ENCODE data around the gene WDR41. TPM values are rescaled to one million over a fixed set of nuclear protein-coding genes. Genes with fewer than 3 reads are reported as not detected.

The WDR41 gene
- total RNA-seq, 3 donors from 2014 or later, result 49.8 to 75.2 (median 56.6) TPM

DNA sequence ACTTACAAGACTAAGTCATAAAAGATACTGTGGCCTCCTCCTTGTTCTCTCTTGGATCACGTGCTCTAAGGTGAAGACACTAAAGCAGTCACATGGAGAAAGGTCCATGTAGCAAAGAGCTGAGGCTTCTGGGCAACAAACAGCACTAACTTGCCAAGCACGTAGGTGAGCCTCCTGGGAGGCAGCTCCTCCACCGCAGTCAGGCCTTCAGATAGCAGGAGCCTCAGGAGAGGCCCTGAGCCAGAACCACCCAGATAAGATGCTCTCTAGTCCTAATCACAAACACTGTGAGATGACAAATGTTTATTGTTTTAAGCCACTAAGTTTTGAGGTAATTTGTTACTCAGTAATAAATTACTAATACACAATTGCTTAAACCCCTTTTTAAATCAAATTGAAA is 38.0 kb downstream of the WDR41 start:
- TF ChIP-seq POLR2A (IDR thresholded peaks at IDR 0.05) (no peak), POLR2AphosphoS5 (IDR thresholded peaks at IDR 0.05) (no peak)
- TF ChIP-seq, protein P1, sequence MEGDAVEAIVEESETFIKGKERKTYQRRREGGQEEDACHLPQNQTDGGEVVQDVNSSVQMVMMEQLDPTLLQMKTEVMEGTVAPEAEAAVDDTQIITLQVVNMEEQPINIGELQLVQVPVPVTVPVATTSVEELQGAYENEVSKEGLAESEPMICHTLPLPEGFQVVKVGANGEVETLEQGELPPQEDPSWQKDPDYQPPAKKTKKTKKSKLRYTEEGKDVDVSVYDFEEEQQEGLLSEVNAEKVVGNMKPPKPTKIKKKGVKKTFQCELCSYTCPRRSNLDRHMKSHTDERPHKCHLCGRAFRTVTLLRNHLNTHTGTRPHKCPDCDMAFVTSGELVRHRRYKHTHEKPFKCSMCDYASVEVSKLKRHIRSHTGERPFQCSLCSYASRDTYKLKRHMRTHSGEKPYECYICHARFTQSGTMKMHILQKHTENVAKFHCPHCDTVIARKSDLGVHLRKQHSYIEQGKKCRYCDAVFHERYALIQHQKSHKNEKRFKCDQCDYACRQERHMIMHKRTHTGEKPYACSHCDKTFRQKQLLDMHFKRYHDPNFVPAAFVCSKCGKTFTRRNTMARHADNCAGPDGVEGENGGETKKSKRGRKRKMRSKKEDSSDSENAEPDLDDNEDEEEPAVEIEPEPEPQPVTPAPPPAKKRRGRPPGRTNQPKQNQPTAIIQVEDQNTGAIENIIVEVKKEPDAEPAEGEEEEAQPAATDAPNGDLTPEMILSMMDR (IDR thresholded peaks at IDR 0.05), result no peak
- no peaks in the 10 kb centered on the region for H3K4me1 ChIP-seq
- no peaks in the 10 kb centered on the region for H3K27me3 ChIP-seq
- intact Hi-C loops (cut with DNase I; ENCODE audit: low total_unique reads), result no loop called here
- H3K27ac ChIP-seq, result no peak overlapping the region
- H3K9me3 ChIP-seq, result no peaks in the 10 kb centered on the region
- no peaks in the 10 kb centered on the region for H3K36me3 ChIP-seq
- no peak for DNase-seq (ENCODE audit: low spot score in 2 of 2)
- H3K4me3 ChIP-seq, result no peak overlapping the region

GRCh38 chr5:77452351-77452750 is 39.8 kb downstream of the WDR41 start:
- H3K4me1 ChIP-seq, result no peaks in the 10 kb centered on the region
- no peak for DNase-seq (ENCODE audit: low spot score in 2 of 2)
- H3K9me3 ChIP-seq, result no peaks in the 10 kb centered on the region
- TF ChIP-seq POLR2AphosphoS5 (IDR thresholded peaks at IDR 0.05) (no peak), POLR2A (IDR thresholded peaks at IDR 0.05) (no peak)
- TF ChIP-seq, protein P1 (IDR thresholded peaks at IDR 0.05), result no peak
- H3K4me3 ChIP-seq, result no peak overlapping the region
- intact Hi-C loops (cut with DNase I; ENCODE audit: low total_unique reads), result no loop called here
- H3K36me3 ChIP-seq, result no peaks in the 10 kb centered on the region
- no peaks in the 10 kb centered on the region for H3K27me3 ChIP-seq
- H3K27ac ChIP-seq, result no peak overlapping the region

DNA sequence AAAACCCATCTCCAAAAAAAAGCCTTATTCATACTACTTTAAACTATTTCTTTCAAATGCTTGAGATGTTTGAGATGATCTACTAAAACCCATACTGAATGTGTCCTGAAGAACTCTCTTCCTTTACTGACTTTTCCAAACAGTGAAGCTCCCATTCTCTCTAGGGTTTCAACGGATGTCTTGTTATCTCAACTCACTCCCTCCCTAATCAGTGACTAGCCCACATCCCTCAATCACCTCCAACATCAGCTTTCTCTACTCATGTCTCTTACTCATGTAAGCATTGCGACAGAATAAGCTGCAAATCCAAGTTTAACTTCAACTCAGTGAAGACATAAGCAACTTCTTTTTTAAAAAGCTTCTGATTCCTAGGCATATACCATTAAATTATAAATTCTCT is 42.1 kb downstream of the WDR41 start:
- Histone ChIP-seq H3K4me1 (no peaks in the 10 kb centered on the region), H3K9me3 (no peaks in the 10 kb centered on the region), H3K27me3 (no peaks in the 10 kb centered on the region), H3K4me3 (no peak overlapping the region), H3K27ac (no peak overlapping the region), H3K36me3 (no peaks in the 10 kb centered on the region)
- no peak for DNase-seq (ENCODE audit: low spot score in 2 of 2)
- intact Hi-C loops (cut with DNase I; ENCODE audit: low total_unique reads), result no loop called here
- TF ChIP-seq POLR2A (IDR thresholded peaks at IDR 0.05) (no peak), POLR2AphosphoS5 (IDR thresholded peaks at IDR 0.05) (no peak)
- TF ChIP-seq, protein P1 (IDR thresholded peaks at IDR 0.05), result no peak

GRCh38 chr5:77449277-77449676 is 42.8 kb downstream of the WDR41 start:
- Histone ChIP-seq H3K4me3 (no peak overlapping the region), H3K27me3 (no peaks in the 10 kb centered on the region), H3K36me3 (no peaks in the 10 kb centered on the region), H3K27ac (no peak overlapping the region), H3K4me1 (no peaks in the 10 kb centered on the region), H3K9me3 (no peaks in the 10 kb centered on the region)
- intact Hi-C loops (cut with DNase I; ENCODE audit: low total_unique reads), result no loop called here
- no peak for DNase-seq (ENCODE audit: low spot score in 2 of 2)
- TF ChIP-seq, protein P1 (IDR thresholded peaks at IDR 0.05), result no peak

DNA sequence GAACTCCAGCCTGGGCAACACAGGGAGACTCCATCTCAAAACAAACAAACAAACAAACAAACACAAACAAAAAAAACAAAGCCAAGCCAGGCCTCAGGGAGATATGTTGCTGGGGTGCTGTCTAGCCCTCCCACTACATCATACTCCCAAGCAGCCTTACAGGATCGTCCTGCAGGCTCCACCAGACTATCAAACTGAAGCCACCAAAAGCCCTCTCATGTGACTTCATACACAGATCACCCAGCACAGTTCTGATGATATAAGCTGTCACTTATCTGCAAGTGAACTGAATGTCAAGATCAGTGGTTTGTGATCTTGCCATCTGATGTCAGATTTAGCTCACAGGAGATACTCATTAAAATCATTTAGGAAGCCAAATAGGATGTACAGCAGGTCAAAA is 43.3 kb downstream of the WDR41 start:
- Histone ChIP-seq H3K27ac (no peak overlapping the region), H3K4me1 (no peaks in the 10 kb centered on the region), H3K4me3 (no peak overlapping the region), H3K9me3 (no peaks in the 10 kb centered on the region), H3K27me3 (no peaks in the 10 kb centered on the region), H3K36me3 (no peaks in the 10 kb centered on the region)
- no peak for TF ChIP-seq POLR2A (IDR thresholded peaks at IDR 0.05)
- TF ChIP-seq, protein P1 (IDR thresholded peaks at IDR 0.05), result no peak
- no peak for TF ChIP-seq POLR2AphosphoS5 (IDR thresholded peaks at IDR 0.05)
- intact Hi-C loops (cut with DNase I; ENCODE audit: low total_unique reads), result no loop called here
- DNase-seq (ENCODE audit: low spot score in 2 of 2), result no peak
